Right lobe of liver (tissue), 4 donors: ENCODE results near the gene RAP1GAP.

Experiments used
- POLR2A ChIP-seq: fragments of 450-650 bp; IDR thresholded peaks from one replicate; pipeline ENCODE4 v1.6.1; 2017; ENCODE audit warnings: antibody characterized with exemption, mild to moderate bottlenecking
- TF ChIP-seq, protein P1 (sequence below), 4 donors: fragments of 200-600 bp in 3 of 4; fragments of 450-650 bp in 1 of 4; IDR thresholded peaks; one replicate each; pipeline versions ENCODE4 v1.5.1 to v1.8.0; 2016 to 2022; ENCODE audit warnings: antibody characterized with exemption in 4 of 4, mild to moderate bottlenecking in 2 of 4
- donor health status: DM: no; HTN: no; CAD: no.
- donor health status: DM: no; HTN: no; CAD: no.
- donor health status: DM: no; HTN: yes; CAD: no.

DNA sequence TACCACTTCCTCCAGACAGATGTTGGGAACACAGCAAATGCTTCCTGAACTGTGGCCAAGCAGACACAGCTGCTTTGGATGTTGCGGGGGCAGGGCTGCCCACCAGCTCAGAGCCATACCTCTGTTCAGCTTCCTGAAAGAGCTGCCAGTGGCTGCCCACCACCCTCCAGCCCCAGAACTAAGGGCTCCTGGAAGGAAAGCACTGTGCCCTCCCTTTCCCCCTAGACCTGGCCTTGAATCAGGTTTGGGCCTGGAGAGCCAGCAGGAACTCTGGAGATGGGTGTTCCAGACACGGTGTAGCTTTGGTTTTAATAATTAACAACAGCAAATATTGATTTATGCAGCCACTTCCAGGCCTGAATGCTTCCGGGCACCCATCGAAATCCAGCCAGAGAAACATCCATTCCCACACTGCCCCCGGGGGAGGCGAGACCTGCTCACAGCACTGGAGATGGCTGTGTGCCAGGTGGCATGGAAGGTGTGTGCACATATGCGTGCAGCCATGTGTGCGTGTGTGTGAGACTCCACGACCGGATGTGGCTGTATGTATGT is 45.7 kb downstream of the RAP1GAP start:
- TF ChIP-seq, protein P1, sequence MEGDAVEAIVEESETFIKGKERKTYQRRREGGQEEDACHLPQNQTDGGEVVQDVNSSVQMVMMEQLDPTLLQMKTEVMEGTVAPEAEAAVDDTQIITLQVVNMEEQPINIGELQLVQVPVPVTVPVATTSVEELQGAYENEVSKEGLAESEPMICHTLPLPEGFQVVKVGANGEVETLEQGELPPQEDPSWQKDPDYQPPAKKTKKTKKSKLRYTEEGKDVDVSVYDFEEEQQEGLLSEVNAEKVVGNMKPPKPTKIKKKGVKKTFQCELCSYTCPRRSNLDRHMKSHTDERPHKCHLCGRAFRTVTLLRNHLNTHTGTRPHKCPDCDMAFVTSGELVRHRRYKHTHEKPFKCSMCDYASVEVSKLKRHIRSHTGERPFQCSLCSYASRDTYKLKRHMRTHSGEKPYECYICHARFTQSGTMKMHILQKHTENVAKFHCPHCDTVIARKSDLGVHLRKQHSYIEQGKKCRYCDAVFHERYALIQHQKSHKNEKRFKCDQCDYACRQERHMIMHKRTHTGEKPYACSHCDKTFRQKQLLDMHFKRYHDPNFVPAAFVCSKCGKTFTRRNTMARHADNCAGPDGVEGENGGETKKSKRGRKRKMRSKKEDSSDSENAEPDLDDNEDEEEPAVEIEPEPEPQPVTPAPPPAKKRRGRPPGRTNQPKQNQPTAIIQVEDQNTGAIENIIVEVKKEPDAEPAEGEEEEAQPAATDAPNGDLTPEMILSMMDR (IDR thresholded peaks at IDR 0.05) = no peak
- TF ChIP-seq POLR2A = peak; percentile 76
